Hematopoietic multipotent progenitor cell treated with erythropoietin and hydrocortisone succinate and interleukin-3 and kit ligand, for 15 days (in vitro differentiated cells): ENCODE measurements around the gene CDC42EP4.

Source experiments
- DNase-seq: peaks from one replicate; pipeline ENCODE4 v3.0.0-alpha.2; 2015; ENCODE audit warnings: low spot score

CDC42EP4 gene

GRCh38 chr17:73250851-73251640 is 60.8 kb downstream of the CDC42EP4 start:
- no peak for DNase-seq

GRCh38 chr17:73249700-73250099 is 62.1 kb downstream of the CDC42EP4 start:
- no peak for DNase-seq

GRCh38 chr17:73248532-73248931 is 63.3 kb downstream of the CDC42EP4 start:
- no peak for DNase-seq

DNA sequence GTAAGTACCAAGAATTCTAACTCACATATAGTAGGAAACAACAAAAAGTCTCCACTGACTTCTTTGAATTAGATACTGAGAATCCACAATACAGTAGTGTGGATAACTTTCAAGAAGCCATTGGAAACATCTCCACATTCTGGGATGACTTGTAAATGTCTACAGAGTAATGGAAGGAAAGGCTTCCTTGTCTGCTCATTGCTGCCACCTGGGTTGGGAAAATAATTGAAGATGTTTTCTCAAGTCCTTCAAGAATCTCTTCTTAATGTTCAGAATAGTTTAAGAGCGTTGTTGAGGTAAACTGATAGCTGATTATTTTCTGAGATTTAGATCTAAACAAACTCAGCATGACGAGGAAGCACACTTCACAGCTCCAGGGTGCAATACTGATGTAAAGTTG is 64.1 kb downstream of the CDC42EP4 start:
- DNase-seq, result peak; percentile 42

DNA sequence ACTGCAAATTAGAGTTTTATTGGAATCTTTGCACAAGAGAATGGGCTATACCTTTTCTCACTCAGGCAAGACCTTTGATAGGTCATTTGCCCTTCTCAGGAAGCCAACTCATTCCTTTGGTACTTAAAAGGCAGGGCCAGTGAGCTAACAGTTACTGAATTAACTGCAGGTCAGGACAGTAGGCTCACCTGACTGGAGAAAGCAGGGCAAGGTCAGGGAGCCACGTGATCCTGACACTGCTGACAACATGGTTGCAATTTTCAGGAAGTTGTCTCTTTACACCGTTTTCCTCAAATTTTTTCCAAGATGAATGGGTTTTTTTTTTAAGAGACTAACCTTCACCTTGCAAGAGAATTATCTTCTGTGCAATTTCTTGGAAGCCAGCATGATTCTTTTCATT is 71.2 kb downstream of the CDC42EP4 start:
- DNase-seq, result no peak

- no peak for DNase-seq
These were observed 74.1 kb downstream of the CDC42EP4 start for GRCh38 chr17:73237714-73238113.

DNA sequence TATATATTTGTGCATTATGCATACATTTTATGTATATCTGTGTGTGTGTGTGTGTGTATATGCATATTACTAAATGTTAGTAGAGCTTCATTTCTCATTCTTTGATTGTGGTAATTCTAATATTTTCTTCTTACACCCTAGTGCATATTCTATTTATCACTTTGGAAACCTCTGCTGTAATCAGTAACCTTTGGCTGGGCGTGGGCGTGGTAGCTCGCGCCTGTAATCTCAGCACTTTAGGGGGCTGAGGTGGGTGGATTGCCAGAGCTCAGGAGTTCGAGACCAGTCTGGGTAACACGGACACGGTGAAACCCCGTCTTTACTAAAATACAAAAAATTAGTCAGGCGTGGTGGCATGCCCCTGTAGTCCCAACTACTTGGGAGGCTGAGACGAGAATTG is 77.1 kb downstream of the CDC42EP4 start:
- DNase-seq, result no peak
